ENCODE data around the gene MAP2K3.

- no peak for TF ChIP-seq CTCF (IDR thresholded peaks at IDR 0.05)
- TF ChIP-seq POLR2AphosphoS5 (IDR thresholded peaks at IDR 0.05), result no peak
- no peak for TF ChIP-seq EP300 (IDR thresholded peaks at IDR 0.05)
These were observed 25.9 kb upstream of the MAP2K3 start for GRCh38 chr17:21258593-21258992.

All from esophagus muscularis mucosa (tissue), 4 donors.